Gastrocnemius medialis (tissue), 4 donors: ENCODE results near the gene SORCS1. TPM values are rescaled to one million over a fixed set of nuclear protein-coding genes. Genes with fewer than 3 reads are reported as not detected.

Experiments
- ATAC-seq, 2 donors: fragments of 150-250 bp; one replicate each; pipeline ENCODE4 v1.9.1; 2016
- DNase-seq, 2 donors: peaks; one replicate each; pipeline ENCODE4 v3.0.0-alpha.2; 2019
- H3K27ac ChIP-seq, 4 donors: fragments of 200-600 bp; sonication (generic); 1 replicate in 1 of 4; 2 replicates in 3 of 4; pipeline ENCODE4 v1.5.1; 2016 to 2018; ENCODE audit warnings: mild to moderate bottlenecking in 2 of 4, moderate library complexity in 1 of 4
- H3K27me3 ChIP-seq, 3 donors: fragments of 200-600 bp; sonication (generic) in 2 of 3; 1 replicate in 1 of 3; 2 replicates in 2 of 3; pipeline versions ENCODE4 v1.5.1 to v1.6.0; 2016 to 2019; ENCODE audit warnings: mild to moderate bottlenecking in 1 of 3, moderate library complexity in 1 of 3
- H3K36me3 ChIP-seq, 2 donors: fragments of 200-600 bp; sonication (generic) in 1 of 2; one replicate each; pipeline ENCODE4 v1.5.1; 2017 to 2018
- H3K4me1 ChIP-seq, 2 donors: fragments of 200-600 bp; sonication (generic) in 1 of 2; one replicate each; pipeline ENCODE4 v1.5.1; 2016 to 2017; ENCODE audit warnings: mild to moderate bottlenecking in 2 of 2
- H3K4me3 ChIP-seq, 4 donors: fragments of 200-600 bp; sonication (generic) in 3 of 4; 1 replicate in 1 of 4; 2 replicates in 3 of 4; pipeline ENCODE4 v1.5.1; 2016 to 2019; ENCODE audit warnings: mild to moderate bottlenecking in 2 of 4
- H3K9me3 ChIP-seq, 3 donors: fragments of 200-600 bp; sonication (generic) in 2 of 3; 1 replicate in 1 of 3; 2 replicates in 2 of 3; pipeline ENCODE4 v1.5.1; 2016 to 2019
- CTCF ChIP-seq, 5 experiments: fragments of 450-650 bp in 3 of 5; fragments of 200-600 bp in 2 of 5; sonication (generic) in 2 of 5; IDR thresholded peaks in 4 of 5; conservative IDR thresholded peaks in 1 of 5; 1 replicate in 4 of 5; 2 replicates in 1 of 5; pipeline ENCODE4 v1.5.1; 2016 to 2019; ENCODE audit warnings: antibody characterized with exemption in 5 of 5, mild to moderate bottlenecking in 3 of 5, moderate library complexity in 3 of 5
- POLR2A ChIP-seq, 2 donors: fragments of 450-650 bp; IDR thresholded peaks; one replicate each; pipeline ENCODE4 v1.6.1; 2017; ENCODE audit warnings: antibody characterized with exemption in 2 of 2, mild to moderate bottlenecking in 2 of 2, moderate library complexity in 2 of 2
- in situ Hi-C, 4 donors: fragments of 200-750 bp; cut with MboI; loops; one replicate each; pipeline versions ENCODE4 v1.15.0 to v1.8.0; 2017; ENCODE audit warnings: low sequenced_read_pairs in 4 of 4
- intact Hi-C: fragments of 100-400 bp; cut with DNase I; formaldehyde crosslinking; loops from one replicate; pipeline ENCODE4 v1.15.1; 2023; ENCODE audit warnings: low total_unique reads
- total RNA-seq, 4 donors: library from RNA; depleted of rRNA; stranded (reverse); fragments of >200 nt; gene quantifications; one replicate each; pipeline versions ENCODE4 v1.1.0 to v1.2.3, GENCODE V29; 2016

SORCS1 gene
- total RNA-seq, 4 donors from 2014 or later, result 0.02 to 0.36 (median 0.24) TPM; not detected in 1

GRCh38 chr10:106672517-106673175 is 491.9 kb downstream of the SORCS1 start:
- ATAC-seq (no peak), DNase-seq (no peak)

GRCh38 chr10:106661767-106662140 is 502.8 kb downstream of the SORCS1 start:
- no peak for TF ChIP-seq POLR2A (IDR thresholded peaks at IDR 0.05)
- TF ChIP-seq CTCF (IDR thresholded peaks at IDR 0.05 in 4 of 5, conservative IDR thresholded peaks at IDR 0.05 in 1 of 5), result no peak
- no peak overlapping the region for H3K4me3 ChIP-seq
- no peak overlapping the region for H3K27ac ChIP-seq
- intact Hi-C loops, result no loop called here
- no peak for DNase-seq
- H3K36me3 ChIP-seq, result no peaks in the 10 kb centered on the region
- no peaks in the 10 kb centered on the region for H3K27me3 ChIP-seq
- in situ Hi-C loops, result no loop called here
- no peaks in the 10 kb centered on the region for H3K9me3 ChIP-seq
- no peak for ATAC-seq
- H3K4me1 ChIP-seq, result no peaks in the 10 kb centered on the region

More at GRCh38 chr10:106672517-106673175, 491.9 kb downstream of the SORCS1 start:
- intact Hi-C loops, result no loop called here
- H3K27ac ChIP-seq, result no peak overlapping the region
- no peaks in the 10 kb centered on the region for H3K27me3 ChIP-seq
- no peak for TF ChIP-seq POLR2A (IDR thresholded peaks at IDR 0.05)
- TF ChIP-seq CTCF (IDR thresholded peaks at IDR 0.05 in 4 of 5, conservative IDR thresholded peaks at IDR 0.05 in 1 of 5), result no peak
- no peak overlapping the region for H3K4me3 ChIP-seq
- no peaks in the 10 kb centered on the region for H3K9me3 ChIP-seq
- in situ Hi-C loops, result no loop called here
- no peaks in the 10 kb centered on the region for H3K4me1 ChIP-seq
- no peaks in the 10 kb centered on the region for H3K36me3 ChIP-seq

- Histone ChIP-seq H3K9me3 (no peaks in the 10 kb centered on the region), H3K4me1 (no peaks in the 10 kb centered on the region), H3K27ac (no peak overlapping the region), H3K4me3 (no peak overlapping the region), H3K27me3 (no peaks in the 10 kb centered on the region), H3K36me3 (no peaks in the 10 kb centered on the region)
- DNase-seq, result no peak
- TF ChIP-seq POLR2A (IDR thresholded peaks at IDR 0.05), result no peak
- TF ChIP-seq CTCF (IDR thresholded peaks at IDR 0.05 in 4 of 5, conservative IDR thresholded peaks at IDR 0.05 in 1 of 5), result no peak
- ATAC-seq, result no peak
- in situ Hi-C loops, result no loop called here
- intact Hi-C loops, result no loop called here
These were observed 503.3 kb downstream of the SORCS1 start for GRCh38 chr10:106661133-106661766.

- in situ Hi-C loops, result no loop called here
These were observed 504.0 kb downstream of the SORCS1 start for GRCh38 chr10:106660550-106660949.

More at GRCh38 chr10:106660550-106660949, 504.0 kb downstream of the SORCS1 start:
- no peak for ATAC-seq
- Histone ChIP-seq H3K9me3 (no peaks in the 10 kb centered on the region), H3K4me1 (no peaks in the 10 kb centered on the region), H3K27me3 (no peaks in the 10 kb centered on the region), H3K36me3 (no peaks in the 10 kb centered on the region), H3K27ac (no peak overlapping the region), H3K4me3 (no peak overlapping the region)
- TF ChIP-seq POLR2A (IDR thresholded peaks at IDR 0.05), result no peak
- no peak for TF ChIP-seq CTCF (IDR thresholded peaks at IDR 0.05 in 4 of 5, conservative IDR thresholded peaks at IDR 0.05 in 1 of 5)
- intact Hi-C loops, result no loop called here
- DNase-seq, result no peak
